ENCODE data around the gene PLAAT4.
"Not testable (repeated sequence)": the region's sequence is repeated elsewhere in the genome, so short reads cannot be mapped to it uniquely, and the experiment has no call there.

Gene PLAAT4

GRCh38 chr11:63511048-63511748, 25.4 kb upstream of the PLAAT4 start:
- no peak for DNase-seq

- no peak for DNase-seq
Measured at GRCh38 chr11:63512816-63513215, 23.8 kb upstream of the PLAAT4 start.

GRCh38 chr11:63516109-63516508, 20.5 kb upstream of the PLAAT4 start:
- DNase-seq = no peak

- no peak for DNase-seq
Measured at GRCh38 chr11:63517156-63517555, 19.5 kb upstream of the PLAAT4 start.

- no peak for DNase-seq
Measured at GRCh38 chr11:63518548-63518947, 18.1 kb upstream of the PLAAT4 start.

- no peak for DNase-seq
Measured at GRCh38 chr11:63520606-63521170, 15.9 kb upstream of the PLAAT4 start.

GRCh38 chr11:63521896-63522295, 14.7 kb upstream of the PLAAT4 start:
- no peak for DNase-seq

GRCh38 chr11:63523151-63523550, 13.5 kb upstream of the PLAAT4 start:
- DNase-seq = no peak

- DNase-seq = no peak
Measured at GRCh38 chr11:63527667-63528066, 8.9 kb upstream of the PLAAT4 start.

- not testable (repeated sequence) for DNase-seq
Measured at GRCh38 chr11:63528156-63528555, 8.5 kb upstream of the PLAAT4 start.

- not testable (repeated sequence) for DNase-seq
Measured at GRCh38 chr11:63528729-63529278, 7.8 kb upstream of the PLAAT4 start.

GRCh38 chr11:63529373-63529772, 7.2 kb upstream of the PLAAT4 start:
- DNase-seq = not testable (repeated sequence)

- no peak for DNase-seq
Measured at GRCh38 chr11:63530021-63530420, 6.6 kb upstream of the PLAAT4 start.

GRCh38 chr11:63531074-63531792, 5.4 kb upstream of the PLAAT4 start:
- not testable (repeated sequence) for DNase-seq

- no peak for DNase-seq
Measured at GRCh38 chr11:63532117-63532516, 4.5 kb upstream of the PLAAT4 start.

GRCh38 chr11:63532799-63533475, 3.7 kb upstream of the PLAAT4 start:
- peak; percentile 29 for DNase-seq

GRCh38 chr11:63534076-63534475, 2.5 kb upstream of the PLAAT4 start:
- no peak for DNase-seq

- no peak for DNase-seq
Measured at GRCh38 chr11:63534895-63535461, 1.6 kb upstream of the PLAAT4 start.

- no peak for DNase-seq
Measured at GRCh38 chr11:63535734-63536133, 874 bp upstream of the PLAAT4 start.

- peak; percentile 87 for DNase-seq
Measured at GRCh38 chr11:63537293-63538101, 889 bp downstream of the PLAAT4 start.

- not testable (repeated sequence) for DNase-seq
Measured at GRCh38 chr11:63542506-63542905, 5.9 kb downstream of the PLAAT4 start.

GRCh38 chr11:63543711-63544110, 7.1 kb downstream of the PLAAT4 start:
- DNase-seq = no peak
